ENCODE measurements around the gene LHX3.
"Not testable (repeated sequence)": the region's sequence is repeated elsewhere in the genome, so short reads cannot be mapped to it uniquely, and the experiment has no call there.

Gene LHX3

DNA sequence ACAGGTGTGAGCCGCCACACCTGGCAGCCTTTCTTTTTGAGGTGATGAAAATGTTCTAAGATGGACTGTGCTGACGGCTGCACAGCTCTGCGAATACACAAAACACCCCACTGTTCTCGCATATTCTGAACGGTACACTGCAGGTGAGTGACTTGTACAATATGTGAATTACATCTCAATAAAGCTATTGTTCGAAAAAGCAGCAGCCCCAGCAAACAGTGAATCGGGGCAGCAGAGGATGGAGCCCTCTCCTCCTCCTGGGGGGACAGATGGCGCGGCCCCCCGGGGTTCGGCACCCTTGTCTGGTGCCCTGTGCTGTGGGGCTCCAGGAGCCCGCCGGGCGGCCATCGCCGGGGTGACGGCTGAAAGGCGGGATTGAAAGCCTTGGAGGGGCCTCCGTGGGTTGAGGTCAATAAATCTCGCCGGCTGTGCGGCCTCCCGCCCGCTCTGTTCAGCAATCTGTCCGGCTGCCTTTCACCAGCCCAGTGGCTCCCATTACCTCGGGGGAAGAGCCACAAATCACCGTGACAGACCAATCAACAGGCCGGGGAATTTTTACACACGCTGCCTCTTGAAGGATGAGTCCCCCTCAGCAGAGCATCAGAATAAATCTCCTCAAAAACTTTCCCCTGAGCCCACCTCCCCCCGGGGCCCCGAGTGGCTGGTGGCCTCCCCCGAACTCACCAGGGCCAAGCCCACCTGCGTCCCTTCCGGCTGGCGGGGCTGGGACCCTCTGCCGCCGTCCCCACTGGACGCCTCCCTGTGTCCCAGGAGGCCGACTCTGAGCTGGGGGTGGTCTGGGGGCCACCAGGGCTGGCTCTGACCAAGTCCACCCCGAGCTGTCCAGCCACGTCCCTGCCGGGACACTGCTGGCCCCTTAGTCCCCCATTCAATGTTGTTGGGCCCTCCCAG, 48.5 kb downstream of the LHX3 start:
- no peak for DNase-seq (ENCODE audit: low read depth in 3 of 3, low spot score in 1 of 3)

DNA sequence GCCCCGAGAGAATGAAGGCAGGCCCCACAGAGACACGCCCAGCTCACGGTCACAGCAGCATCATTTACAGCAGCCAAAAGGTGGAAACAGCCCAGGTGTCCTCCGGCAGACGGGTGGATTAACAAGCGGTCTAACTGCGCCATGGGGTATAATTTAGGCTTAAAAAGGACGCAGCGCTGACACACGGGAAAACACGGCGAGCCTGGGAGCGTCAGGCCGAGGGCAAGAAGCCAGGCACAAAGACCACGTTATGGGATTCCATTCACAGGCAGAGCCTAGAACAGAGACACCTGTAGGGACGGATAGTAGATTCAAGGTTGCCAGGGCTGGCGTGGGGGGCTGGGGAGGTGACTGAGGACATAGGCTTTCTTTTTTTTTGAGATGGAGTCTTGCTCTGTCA, 49.4 kb downstream of the LHX3 start:
- DNase-seq (ENCODE audit: low read depth in 3 of 3, low spot score in 1 of 3): no peak

DNA sequence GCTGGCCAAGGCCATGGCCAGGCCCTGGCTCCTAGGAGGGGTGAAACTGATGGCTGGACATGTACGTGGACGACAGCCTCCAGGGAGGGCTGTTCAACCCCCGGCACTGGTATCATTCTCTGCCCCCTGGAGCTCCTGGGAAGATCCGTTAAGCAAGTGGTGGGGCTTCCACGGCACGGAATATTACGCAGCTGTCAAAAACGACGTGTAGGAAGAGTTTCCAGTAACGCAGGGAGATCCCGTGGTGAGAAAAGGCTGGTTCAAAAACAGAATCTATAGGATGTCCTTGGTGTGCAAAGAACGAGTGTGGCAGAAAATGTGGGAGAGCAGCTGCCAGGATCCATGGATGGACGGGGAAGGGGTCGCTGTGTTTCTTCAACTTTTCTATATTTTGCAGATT, 50.0 kb downstream of the LHX3 start:
- no peak for DNase-seq (ENCODE audit: low read depth in 3 of 3, low spot score in 1 of 3)

DNA sequence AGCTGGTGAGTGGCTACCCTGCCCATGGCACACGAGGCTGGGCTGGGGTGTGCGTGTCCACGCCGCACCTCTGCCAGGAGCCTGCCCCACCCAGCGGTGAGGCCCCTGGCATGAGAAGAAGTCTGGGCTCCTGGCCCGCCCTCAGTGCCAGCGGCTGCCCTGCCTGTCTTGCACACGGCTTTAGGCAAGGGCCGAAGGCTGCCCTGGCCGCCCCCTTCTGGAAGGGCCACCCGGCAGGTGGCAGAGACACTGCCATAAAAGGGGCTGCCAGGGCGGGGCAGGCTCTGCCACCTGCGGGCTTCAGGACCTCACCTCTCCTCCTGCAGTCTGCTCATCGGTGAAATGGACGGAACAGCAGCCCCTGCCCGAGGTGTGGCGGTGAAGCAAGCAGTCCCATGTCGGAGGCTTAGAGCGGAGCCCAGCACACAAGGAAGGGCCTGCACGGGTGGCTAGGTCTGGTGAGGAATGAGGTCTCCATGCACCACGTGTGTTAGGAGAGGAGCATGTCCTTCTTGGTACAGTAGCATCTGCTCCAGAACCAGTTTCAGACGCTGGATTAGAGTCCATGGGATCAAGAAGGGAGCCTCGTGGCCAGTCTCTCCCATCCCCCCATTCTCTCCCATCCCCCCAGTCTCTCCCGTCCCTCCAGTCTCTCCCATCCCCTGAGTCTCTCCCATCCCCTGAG, 51.4 kb downstream of the LHX3 start:
- no peak for DNase-seq (ENCODE audit: low read depth in 3 of 3, low spot score in 1 of 3)

DNA sequence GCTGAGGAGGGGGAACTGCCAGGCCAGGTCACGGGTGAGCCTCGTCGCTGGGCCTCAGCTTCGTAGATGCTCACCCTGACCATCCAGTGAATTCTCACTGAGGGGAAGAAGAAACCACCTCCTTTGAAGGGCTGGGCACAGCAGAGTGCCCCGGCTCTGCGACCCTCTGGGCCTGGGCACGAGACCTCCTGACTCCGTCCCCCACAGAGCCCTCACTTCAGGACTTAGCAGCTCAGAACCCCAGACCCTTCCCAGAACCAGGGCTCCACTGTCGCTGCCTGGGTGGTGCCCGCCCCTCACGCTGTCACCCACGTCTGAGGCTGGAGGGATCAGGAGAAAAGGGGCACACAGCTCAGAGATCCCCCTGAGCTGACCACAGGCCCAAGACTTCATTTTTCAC, 52.0 kb downstream of the LHX3 start:
- DNase-seq (ENCODE audit: low read depth in 3 of 3, low spot score in 1 of 3): no peak

DNA sequence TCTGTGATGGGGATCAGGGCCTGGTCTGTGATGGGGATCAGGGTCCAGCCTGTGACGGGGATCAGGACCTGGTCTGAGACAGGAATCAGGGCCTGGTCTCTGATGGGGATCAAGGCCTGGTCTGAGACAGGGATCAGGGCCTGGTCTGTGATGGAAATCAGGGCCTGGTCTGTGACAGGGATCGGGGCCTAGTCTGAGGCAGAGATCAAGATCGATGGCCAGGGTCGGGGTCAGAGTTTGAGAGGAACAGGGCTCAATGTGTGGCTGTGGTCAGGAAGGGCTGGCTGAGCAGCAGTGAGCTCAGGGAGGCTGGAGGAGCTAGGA, 52.4 kb downstream of the LHX3 start:
- no peak for DNase-seq (ENCODE audit: low read depth in 3 of 3, low spot score in 1 of 3)

DNA sequence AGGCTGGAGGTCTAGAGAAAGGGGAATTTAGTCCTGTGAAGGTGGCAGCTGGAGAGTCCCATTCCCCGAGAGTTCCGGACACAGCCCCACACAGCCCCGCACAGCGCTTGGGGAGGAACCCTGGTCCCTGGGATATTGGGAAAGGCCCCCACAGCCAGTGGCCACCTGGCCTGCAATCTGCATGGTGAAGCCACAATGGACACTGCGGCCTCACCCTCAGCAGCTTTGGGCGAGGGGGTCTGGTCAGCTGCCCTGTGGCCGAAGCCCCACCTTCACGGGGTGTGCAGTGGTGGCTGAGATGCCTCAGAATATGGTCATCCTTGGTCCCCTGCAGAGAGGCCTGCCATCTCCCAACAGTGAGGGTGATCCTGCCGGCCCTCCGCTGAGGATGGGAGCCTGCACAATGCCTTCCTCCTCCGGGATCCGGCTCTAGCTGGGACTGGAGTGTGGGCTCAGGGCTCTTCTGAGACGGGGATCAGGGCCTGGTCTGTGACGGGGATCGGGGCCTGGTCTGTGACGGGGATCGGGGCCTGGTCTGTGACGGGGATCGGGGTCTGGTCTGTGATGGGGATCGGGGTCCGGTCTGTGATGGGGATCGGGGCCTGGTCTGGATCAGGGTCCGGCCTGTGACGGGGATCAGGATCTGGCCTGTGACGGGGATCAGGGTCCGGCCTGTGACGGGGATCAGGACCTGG, 52.9 kb downstream of the LHX3 start:
- no peak for DNase-seq (ENCODE audit: low read depth in 3 of 3, low spot score in 1 of 3)

DNA sequence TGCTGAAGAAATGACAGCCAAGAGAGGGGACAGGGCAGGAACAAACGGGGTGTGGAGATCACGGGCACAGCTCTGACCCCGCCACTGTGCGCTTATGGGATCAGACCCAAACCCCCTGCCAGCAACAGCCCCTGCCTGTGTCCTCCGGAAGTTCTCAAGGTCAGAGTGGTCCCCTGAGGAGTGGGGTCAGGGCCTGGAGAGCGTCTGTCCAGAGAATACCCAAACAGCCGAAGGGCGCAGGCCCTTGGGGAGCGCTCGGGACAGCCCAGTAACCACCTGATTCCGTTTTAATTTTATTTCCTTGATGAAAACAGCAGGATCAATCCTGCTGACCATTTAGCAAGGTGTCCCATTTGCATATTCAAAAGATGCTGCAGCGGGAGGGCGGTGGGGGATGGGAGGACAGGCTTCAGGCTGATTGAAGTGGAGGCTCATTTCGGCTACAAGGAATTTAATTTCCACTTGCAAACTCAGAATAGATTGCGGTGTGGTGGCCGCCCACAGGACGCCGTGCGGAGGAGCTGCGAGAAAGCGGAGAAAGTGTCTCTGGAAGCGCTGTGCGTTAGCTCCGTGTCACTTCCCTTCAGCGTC, 53.6 kb downstream of the LHX3 start:
- no peak for DNase-seq (ENCODE audit: low read depth in 3 of 3, low spot score in 1 of 3)

DNA sequence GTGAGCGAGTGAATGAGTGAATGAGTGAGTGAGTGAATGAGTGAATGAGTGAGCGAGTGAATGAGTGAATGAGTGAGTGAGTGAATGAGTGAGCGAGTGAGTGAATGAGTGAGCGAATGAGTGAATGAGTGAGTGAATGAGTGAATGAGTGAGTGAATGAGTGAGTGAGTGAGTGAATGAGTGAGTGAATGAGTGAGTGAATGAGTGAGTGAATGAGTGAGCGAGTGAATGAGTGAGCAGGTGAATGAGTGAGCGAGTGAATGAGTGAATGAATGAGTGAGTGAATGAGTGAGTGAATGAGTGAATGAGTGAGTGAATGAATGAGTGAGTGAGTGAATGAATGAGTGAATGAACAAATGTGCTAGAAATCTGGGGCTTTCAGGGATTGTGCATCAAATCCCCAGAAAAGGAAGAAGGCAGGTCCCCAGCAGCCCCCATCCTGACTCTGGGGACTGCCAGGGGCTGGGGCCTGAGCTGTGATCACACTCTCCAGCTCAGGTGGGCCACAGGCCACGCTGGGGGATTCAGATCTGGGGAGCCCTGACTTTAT, 54.2 kb downstream of the LHX3 start:
- not testable (repeated sequence) for DNase-seq (ENCODE audit: low read depth in 3 of 3, low spot score in 1 of 3)

DNA sequence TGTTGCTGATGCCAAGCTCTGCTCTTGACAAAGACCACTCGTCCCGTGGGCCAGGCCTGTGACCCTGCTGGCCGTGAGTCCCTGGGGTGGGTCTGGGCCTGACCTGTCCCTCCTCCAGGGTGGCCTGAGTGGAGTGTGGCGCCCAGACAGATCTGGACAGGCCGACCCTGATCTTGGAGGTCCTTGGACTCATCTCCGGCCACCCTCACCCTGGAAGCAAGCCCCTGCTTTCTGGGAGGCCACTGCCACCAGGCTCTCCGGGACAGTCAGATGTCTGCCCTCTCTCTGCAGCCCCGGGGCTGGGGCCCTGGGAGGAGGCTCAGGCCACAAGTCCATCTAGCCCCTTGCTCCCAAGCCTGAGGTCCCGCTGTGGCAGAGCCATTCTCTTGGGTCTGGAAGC, 55.1 kb downstream of the LHX3 start:
- no peak for DNase-seq (ENCODE audit: low read depth in 3 of 3, low spot score in 1 of 3)

DNA sequence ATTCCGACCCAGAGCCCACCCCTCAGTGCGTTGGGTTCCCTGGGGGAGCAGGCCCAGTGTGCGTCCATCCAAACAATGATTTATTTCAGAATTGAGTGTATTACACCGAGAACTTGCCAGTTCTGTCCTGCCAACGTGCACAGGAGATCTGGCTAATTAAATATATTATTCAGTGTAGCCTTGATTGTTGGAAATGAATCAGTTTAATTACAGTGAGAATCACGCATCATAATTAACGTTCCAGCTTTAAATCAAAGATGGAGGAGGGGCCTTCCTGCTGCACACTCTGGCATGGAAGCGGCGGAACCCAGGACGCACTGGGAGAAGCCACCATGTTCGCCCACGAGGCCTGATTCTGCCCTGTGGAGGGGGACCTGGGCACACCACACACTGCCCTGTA, 55.6 kb downstream of the LHX3 start:
- no peak for DNase-seq (ENCODE audit: low read depth in 3 of 3, low spot score in 1 of 3)

DNA sequence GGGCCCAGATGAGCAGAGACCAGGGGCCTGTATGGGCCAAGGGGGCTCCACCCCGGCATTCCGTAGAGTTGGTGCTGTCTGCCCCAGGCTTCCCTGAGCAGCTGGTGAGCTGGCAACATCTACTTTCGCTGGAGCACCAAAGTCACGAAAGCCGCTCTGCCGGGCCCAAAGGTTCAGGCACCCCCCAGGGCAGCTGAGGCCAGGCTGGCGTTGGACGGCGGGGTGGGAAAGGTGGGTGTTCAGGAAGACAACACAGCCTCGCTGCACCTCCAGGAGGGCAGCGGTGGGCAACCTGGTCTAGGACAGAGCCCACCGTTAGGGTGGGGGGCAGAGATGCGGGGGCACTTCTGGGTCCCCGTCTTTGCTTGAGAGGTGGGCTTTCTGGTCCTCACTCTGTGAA, 56.2 kb downstream of the LHX3 start:
- no peak for DNase-seq (ENCODE audit: low read depth in 3 of 3, low spot score in 1 of 3)

DNA sequence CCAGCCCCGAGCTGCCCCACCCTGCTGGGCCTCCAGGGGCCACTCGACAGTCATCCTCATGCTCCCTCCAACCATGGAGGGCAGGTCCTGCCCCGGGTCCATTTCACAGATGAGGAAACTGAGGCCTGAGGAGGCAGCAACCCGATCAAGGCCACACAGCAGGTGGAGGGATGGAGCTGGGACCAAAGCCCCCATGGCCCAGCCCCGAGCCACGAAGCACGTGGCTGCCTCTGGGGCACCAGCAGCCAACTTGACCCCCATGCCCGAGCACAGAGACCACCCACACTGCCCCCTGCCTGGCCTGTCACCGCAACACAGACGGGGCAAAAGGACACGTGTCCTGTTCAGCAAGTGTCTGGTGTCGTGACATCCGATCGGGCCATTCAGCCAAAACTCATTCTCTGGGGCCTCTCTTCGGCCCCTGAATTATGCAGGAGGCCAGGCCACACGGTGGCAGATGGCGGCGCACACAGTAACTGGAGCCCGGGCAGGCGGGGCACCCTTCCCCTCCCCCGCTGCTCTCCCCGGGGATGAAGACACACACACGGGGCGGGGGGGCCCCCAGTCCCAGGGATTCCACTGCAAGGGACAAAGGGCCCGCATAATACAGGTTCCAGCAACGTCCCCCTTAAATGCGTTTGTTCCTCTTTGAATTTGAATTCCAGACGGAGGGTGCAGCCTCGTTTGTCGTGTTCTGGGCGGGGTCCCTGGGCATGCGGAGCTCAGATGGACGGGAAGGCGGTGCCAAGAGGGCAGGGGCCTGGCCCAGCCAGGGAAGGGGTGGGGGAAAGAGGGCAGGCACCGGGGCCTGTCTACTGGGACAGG, 56.8 kb downstream of the LHX3 start:
- DNase-seq (ENCODE audit: low read depth in 3 of 3, low spot score in 1 of 3): no peak

DNA sequence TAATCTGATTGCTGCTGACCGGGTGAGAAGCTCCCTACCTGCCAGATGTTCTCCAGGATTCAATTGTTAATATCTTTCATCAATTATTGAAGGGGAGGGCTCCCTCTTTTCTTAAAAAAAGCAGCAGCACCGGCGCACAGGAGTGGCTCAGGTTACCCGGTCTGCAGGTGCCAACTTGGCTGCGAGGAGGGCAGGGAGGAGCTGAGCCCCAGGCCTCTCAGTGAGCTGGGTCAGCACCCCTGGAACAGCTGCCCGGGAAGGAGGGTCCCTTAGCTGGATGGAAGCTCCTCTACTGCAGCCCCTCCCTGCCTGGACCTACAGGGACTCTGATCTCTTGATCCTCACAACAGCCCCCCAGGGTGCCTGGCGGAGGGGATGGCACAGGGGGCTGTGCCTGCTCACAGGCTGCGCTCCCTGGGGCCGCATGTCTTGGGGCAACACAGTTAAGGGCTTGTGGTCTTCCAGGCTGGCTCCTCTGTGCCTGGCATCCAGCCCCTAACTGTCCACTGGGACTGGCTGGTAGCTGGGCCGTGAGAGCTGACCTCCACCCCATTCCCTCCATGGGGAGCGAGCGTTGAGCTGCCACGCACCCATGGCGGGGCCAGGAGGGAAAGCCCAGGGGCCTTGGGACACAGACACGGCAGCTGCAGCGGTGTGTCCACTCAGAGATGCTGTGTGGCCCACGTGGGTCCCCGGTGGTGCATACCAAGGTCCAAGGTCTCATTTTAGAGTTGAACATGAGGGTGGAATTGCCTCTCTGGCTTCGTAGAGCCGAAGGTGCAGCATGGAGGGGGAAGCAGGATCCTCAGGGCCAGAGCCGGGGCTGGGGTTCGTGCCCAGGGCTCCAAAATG, 57.7 kb downstream of the LHX3 start:
- no peak for DNase-seq (ENCODE audit: low read depth in 3 of 3, low spot score in 1 of 3)
